Natural killer cell treated with Interleukin-12 subunit alpha and Interleukin-12 subunit beta and Interleukin-15 and Interleukin-18, amount 100 ng/mL, for 72 hours (primary cell): Measurements from ENCODE around the gene LCN2. TPM values are rescaled to one million over a fixed set of nuclear protein-coding genes. Genes with fewer than 3 reads are reported as not detected.
"Not testable (repeated sequence)": the region's sequence is repeated elsewhere in the genome, so short reads cannot be mapped to it uniquely, and the experiment has no call there.

Experiments used
- ATAC-seq, 2 donors: fragments of 150-1000 bp; cut with Tn5 transposase in 1 of 2; sonication (Bioruptor Pico), chemical (Tn5 transposase) in 1 of 2; 2 replicates each; pipeline ENCODE4 v1.10.0; 2021
- DNase-seq: peaks from one replicate; pipeline ENCODE4 v3.0.0; 2022; ENCODE audit warnings: low spot score
- H3K27ac Mint-ChIP-seq, 2 donors: 1 replicate in 1 of 2; 2 replicates in 1 of 2; pipeline ENCODE4 v1.8.0; 2022; ENCODE audit warnings: mixed read lengths in 2 of 2, mild to moderate bottlenecking in 1 of 2, moderate library complexity in 1 of 2
- H3K27me3 Mint-ChIP-seq, 2 donors: 1 replicate in 1 of 2; 2 replicates in 1 of 2; pipeline ENCODE4 v1.8.0; 2022; ENCODE audit warnings: mixed read lengths in 2 of 2
- H3K36me3 Mint-ChIP-seq: one replicate; pipeline ENCODE4 v1.8.0; 2022; ENCODE audit warnings: mixed read lengths
- H3K4me1 Mint-ChIP-seq, 2 donors: 1 replicate in 1 of 2; 2 replicates in 1 of 2; pipeline ENCODE4 v1.8.0; 2022; ENCODE audit warnings: low read depth in 2 of 2, mixed read lengths in 2 of 2, mild to moderate bottlenecking in 1 of 2
- H3K4me3 Mint-ChIP-seq: one replicate; pipeline ENCODE4 v1.8.0; 2022; ENCODE audit warnings: mixed read lengths
- H3K9me3 Mint-ChIP-seq: 2 replicates; pipeline ENCODE4 v1.8.0; 2022; ENCODE audit warnings: mixed read lengths
- total RNA-seq, 2 donors: library from RNA; stranded (reverse); gene quantifications; one replicate each; pipeline ENCODE4 v1.2.3, GENCODE V29; 2022

Gene LCN2
- total RNA-seq, 2 donors from 2014 or later: not detected

- Mint-ChIP-seq H3K27me3 (no peaks in the 10 kb centered on the region), H3K4me1 (peaks cover 10 to 16% of the 10 kb centered on the region in 2 donors), H3K27ac (no peak overlapping the region), H3K9me3 (no peaks in the 10 kb centered on the region), H3K4me3 (no peak overlapping the region), H3K36me3 (peaks cover 5% of the 10 kb centered on the region)
- ATAC-seq: no peak
- no peak for DNase-seq
Observed at GRCh38 chr9:128167209-128167608, 18.0 kb downstream of the LCN2 start.

GRCh38 chr9:128168731-128169308 is 19.6 kb downstream of the LCN2 start:
- peaks cover 4 to 10% of the 10 kb centered on the region in 2 donors for H3K4me1 Mint-ChIP-seq
- ATAC-seq (no peak), DNase-seq (no peak)
- no peak overlapping the region for H3K27ac Mint-ChIP-seq
- no peaks in the 10 kb centered on the region for H3K27me3 Mint-ChIP-seq
- H3K9me3 Mint-ChIP-seq: no peaks in the 10 kb centered on the region
- peaks cover 5% of the 10 kb centered on the region for H3K36me3 Mint-ChIP-seq
- H3K4me3 Mint-ChIP-seq: no peak overlapping the region

- Mint-ChIP-seq H3K4me3 (no peak overlapping the region), H3K36me3 (peaks cover 5% of the 10 kb centered on the region), H3K9me3 (no peaks in the 10 kb centered on the region), H3K4me1 (peaks cover 4 to 10% of the 10 kb centered on the region in 2 donors), H3K27ac (no peak overlapping the region), H3K27me3 (no peaks in the 10 kb centered on the region)
- DNase-seq: no peak
- no peak for ATAC-seq
Observed at GRCh38 chr9:128169492-128169891, 20.2 kb downstream of the LCN2 start.

GRCh38 chr9:128169925-128170324 is 20.7 kb downstream of the LCN2 start:
- H3K4me3 Mint-ChIP-seq: no peak overlapping the region
- no peak overlapping the region for H3K27ac Mint-ChIP-seq
- peaks cover 5% of the 10 kb centered on the region for H3K36me3 Mint-ChIP-seq
- H3K27me3 Mint-ChIP-seq: no peaks in the 10 kb centered on the region
- no peaks in the 10 kb centered on the region for H3K9me3 Mint-ChIP-seq
- peaks cover 4 to 10% of the 10 kb centered on the region in 2 donors for H3K4me1 Mint-ChIP-seq
- no peak for ATAC-seq
- DNase-seq: no peak

GRCh38 chr9:128174062-128174461 is 24.8 kb downstream of the LCN2 start:
- no peaks in the 10 kb centered on the region for H3K36me3 Mint-ChIP-seq
- H3K4me1 Mint-ChIP-seq: peaks cover 0 to 2% of the 10 kb centered on the region in 2 donors
- ATAC-seq (no peak), DNase-seq (no peak)
- H3K27me3 Mint-ChIP-seq: no peaks in the 10 kb centered on the region
- H3K9me3 Mint-ChIP-seq: no peaks in the 10 kb centered on the region
- H3K27ac Mint-ChIP-seq: no peak overlapping the region
- H3K4me3 Mint-ChIP-seq: no peak overlapping the region

GRCh38 chr9:128175102-128175563 is 25.9 kb downstream of the LCN2 start:
- Mint-ChIP-seq H3K27ac (no peak overlapping the region), H3K36me3 (no peaks in the 10 kb centered on the region), H3K27me3 (no peaks in the 10 kb centered on the region), H3K9me3 (no peaks in the 10 kb centered on the region), H3K4me1 (no peaks in the 10 kb centered on the region), H3K4me3 (no peak overlapping the region)
- DNase-seq (no peak), ATAC-seq (no peak)

- H3K9me3 Mint-ChIP-seq: no peaks in the 10 kb centered on the region
- DNase-seq (no peak), ATAC-seq (no peak)
- H3K4me3 Mint-ChIP-seq: no peak overlapping the region
- H3K36me3 Mint-ChIP-seq: no peaks in the 10 kb centered on the region
- H3K27ac Mint-ChIP-seq: no peak overlapping the region
- no peaks in the 10 kb centered on the region for H3K4me1 Mint-ChIP-seq
- no peaks in the 10 kb centered on the region for H3K27me3 Mint-ChIP-seq
Observed at GRCh38 chr9:128175726-128176125, 26.5 kb downstream of the LCN2 start.

- DNase-seq: no peak
- Mint-ChIP-seq H3K27ac (no peak overlapping the region), H3K27me3 (no peaks in the 10 kb centered on the region), H3K9me3 (no peaks in the 10 kb centered on the region), H3K4me3 (no peak overlapping the region), H3K4me1 (no peaks in the 10 kb centered on the region), H3K36me3 (peaks cover 10% of the 10 kb centered on the region)
- no peak for ATAC-seq
Observed at GRCh38 chr9:128178806-128179431, 29.7 kb downstream of the LCN2 start.

GRCh38 chr9:128180001-128180400 is 30.7 kb downstream of the LCN2 start:
- Mint-ChIP-seq H3K9me3 (no peaks in the 10 kb centered on the region), H3K4me1 (no peaks in the 10 kb centered on the region), H3K4me3 (no peak overlapping the region), H3K27ac (no peak overlapping the region), H3K36me3 (peaks cover 10% of the 10 kb centered on the region), H3K27me3 (no peaks in the 10 kb centered on the region)
- DNase-seq (no peak), ATAC-seq (no peak)

GRCh38 chr9:128180447-128180846 is 31.2 kb downstream of the LCN2 start:
- no peaks in the 10 kb centered on the region for H3K9me3 Mint-ChIP-seq

GRCh38 chr9:128181480-128181879 is 32.2 kb downstream of the LCN2 start:
- not testable (repeated sequence) for H3K27ac Mint-ChIP-seq, H3K9me3 Mint-ChIP-seq, H3K27me3 Mint-ChIP-seq, ATAC-seq, DNase-seq, H3K4me3 Mint-ChIP-seq, H3K4me1 Mint-ChIP-seq
- H3K36me3 Mint-ChIP-seq: peaks cover 10% of the 10 kb centered on the region

More at GRCh38 chr9:128180447-128180846, 31.2 kb downstream of the LCN2 start:
- Mint-ChIP-seq H3K36me3 (peaks cover 10% of the 10 kb centered on the region), H3K4me3 (no peak overlapping the region), H3K4me1 (no peaks in the 10 kb centered on the region), H3K27me3 (no peaks in the 10 kb centered on the region), H3K27ac (no peak overlapping the region)
- ATAC-seq: no peak
- no peak for DNase-seq

- Mint-ChIP-seq H3K27ac (no peak overlapping the region), H3K4me3 (no peak overlapping the region), H3K27me3 (no peaks in the 10 kb centered on the region), H3K4me1 (peaks cover 0 to 6% of the 10 kb centered on the region in 2 donors), H3K9me3 (no peaks in the 10 kb centered on the region), H3K36me3 (peaks cover 17% of the 10 kb centered on the region)
- no peak for ATAC-seq
- no peak for DNase-seq
Observed at GRCh38 chr9:128182893-128183588, 33.8 kb downstream of the LCN2 start.

GRCh38 chr9:128185979-128186965 is 37.0 kb downstream of the LCN2 start:
- H3K4me3 Mint-ChIP-seq: no peak overlapping the region
- no peak for ATAC-seq

More at GRCh38 chr9:128185979-128186965, 37.0 kb downstream of the LCN2 start:
- no peak overlapping the region for H3K27ac Mint-ChIP-seq
- no peaks in the 10 kb centered on the region for H3K27me3 Mint-ChIP-seq
- H3K36me3 Mint-ChIP-seq: peaks cover 17% of the 10 kb centered on the region
- DNase-seq: no peak
- H3K4me1 Mint-ChIP-seq: peaks cover 6 to 21% of the 10 kb centered on the region in 2 donors
- no peaks in the 10 kb centered on the region for H3K9me3 Mint-ChIP-seq
